ENCODE results near the gene SORCS1.
"Not testable (repeated sequence)": the region's sequence is repeated elsewhere in the genome, so short reads cannot be mapped to it uniquely, and the experiment has no call there.

SORCS1 gene

DNA sequence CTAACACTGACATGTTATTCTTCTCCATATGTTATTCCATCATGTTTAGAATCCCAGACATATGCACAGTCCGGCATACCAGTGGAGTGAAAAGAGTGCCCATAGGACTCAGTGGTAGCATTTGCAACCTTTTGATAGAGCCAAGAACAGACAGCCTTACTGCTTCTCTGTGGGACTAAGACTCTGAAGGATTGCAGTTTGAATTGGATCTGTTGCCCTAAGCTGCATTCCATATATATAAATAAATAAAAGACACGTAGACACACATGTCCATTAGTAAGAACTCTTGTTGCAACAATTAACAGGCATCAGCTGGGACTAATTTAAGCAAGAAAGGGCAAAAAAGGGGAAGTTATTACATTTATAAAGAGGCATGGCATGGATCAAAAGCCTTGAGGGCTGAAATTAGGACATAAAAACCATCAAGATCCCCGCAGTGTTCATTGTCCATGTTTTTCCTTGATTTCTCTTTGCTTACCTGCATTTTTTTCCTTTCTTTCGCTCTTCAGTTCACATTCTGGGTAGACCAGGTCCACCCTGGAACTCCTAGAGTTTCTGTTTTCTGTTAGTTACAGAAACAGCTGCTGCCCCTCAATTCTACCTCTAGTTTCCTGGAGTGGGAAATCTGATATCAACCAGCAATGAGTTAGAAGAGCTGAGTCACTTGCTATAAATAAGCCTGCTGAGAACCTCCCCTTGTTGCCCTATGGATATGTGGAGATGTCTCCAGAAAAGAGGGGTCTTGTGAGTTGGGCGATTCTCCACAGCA lies 132.4 kb downstream of the SORCS1 start:
- TF ChIP-seq, protein P1, sequence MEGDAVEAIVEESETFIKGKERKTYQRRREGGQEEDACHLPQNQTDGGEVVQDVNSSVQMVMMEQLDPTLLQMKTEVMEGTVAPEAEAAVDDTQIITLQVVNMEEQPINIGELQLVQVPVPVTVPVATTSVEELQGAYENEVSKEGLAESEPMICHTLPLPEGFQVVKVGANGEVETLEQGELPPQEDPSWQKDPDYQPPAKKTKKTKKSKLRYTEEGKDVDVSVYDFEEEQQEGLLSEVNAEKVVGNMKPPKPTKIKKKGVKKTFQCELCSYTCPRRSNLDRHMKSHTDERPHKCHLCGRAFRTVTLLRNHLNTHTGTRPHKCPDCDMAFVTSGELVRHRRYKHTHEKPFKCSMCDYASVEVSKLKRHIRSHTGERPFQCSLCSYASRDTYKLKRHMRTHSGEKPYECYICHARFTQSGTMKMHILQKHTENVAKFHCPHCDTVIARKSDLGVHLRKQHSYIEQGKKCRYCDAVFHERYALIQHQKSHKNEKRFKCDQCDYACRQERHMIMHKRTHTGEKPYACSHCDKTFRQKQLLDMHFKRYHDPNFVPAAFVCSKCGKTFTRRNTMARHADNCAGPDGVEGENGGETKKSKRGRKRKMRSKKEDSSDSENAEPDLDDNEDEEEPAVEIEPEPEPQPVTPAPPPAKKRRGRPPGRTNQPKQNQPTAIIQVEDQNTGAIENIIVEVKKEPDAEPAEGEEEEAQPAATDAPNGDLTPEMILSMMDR (conservative IDR thresholded peaks at IDR 0.05; ENCODE audit: low read depth, low read length), result no peak
- no peak overlapping the region for H3K4me3 ChIP-seq (ENCODE audit: low read length)
- DNase-seq (ENCODE audit: low read depth), result peak; percentile 6

DNA sequence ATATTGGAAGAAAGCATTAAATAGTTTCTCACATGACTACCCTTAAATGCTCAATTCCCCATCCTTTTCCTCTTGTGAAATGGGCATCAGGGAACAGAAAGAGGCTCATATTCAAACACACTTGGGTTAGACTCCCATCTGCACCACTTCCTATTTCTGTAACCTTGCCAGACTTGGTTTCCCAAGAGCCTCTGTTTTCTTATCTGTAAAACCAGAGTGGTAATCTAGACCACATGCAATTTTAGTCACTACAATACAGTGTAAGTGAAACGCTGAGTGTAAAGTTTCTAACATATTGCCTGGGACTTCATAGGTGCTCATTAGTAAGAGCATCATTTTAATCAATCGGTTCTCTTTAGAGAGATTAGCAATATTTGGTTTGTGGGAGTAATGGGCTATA lies 136.3 kb downstream of the SORCS1 start:
- TF ChIP-seq, protein P1 (conservative IDR thresholded peaks at IDR 0.05; ENCODE audit: low read depth, low read length), result no peak
- DNase-seq (ENCODE audit: low read depth), result no peak
- H3K4me3 ChIP-seq (ENCODE audit: low read length), result no peak overlapping the region

DNA sequence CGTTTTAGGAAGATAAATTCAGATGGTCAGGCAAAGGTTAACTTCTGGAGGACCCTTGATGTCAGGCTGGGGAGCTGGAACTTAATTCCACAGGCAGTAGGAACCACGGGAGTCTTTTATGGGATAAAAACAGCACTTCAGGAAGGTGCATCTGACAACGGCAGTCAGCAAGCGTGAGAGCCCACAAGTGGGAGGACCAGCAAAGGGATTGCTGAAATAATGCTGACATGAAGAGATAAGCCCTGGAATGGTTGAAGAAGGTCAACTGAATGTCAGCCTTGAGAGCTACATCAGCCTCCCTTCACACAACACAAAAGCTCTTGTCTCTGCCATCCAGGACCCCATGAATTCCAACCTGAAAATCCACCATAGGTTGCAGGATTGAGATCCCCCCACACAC lies 138.8 kb downstream of the SORCS1 start:
- TF ChIP-seq, protein P1 (conservative IDR thresholded peaks at IDR 0.05; ENCODE audit: low read depth, low read length), result no peak
- no peak for DNase-seq (ENCODE audit: low read depth)

DNA sequence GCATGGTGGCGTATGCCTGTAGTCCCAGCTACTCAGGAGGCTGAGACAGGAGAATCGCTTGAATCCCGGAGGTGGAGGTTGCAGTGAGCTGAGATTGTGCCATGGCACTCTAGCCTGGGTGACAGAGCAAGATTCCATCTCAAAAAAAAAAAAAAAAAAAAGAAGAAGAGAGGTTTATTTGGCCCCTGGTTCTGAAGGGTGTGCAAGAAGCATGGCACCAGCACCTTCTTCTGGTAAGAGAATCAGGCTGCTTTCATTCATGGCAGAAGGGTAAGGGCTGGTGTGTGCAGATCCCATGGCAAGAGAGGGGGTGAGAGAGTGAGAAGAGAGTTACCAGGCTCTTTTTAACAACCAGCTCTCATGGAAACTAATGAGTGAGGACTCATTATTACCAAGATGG lies 140.5 kb downstream of the SORCS1 start:
- not testable (repeated sequence) for DNase-seq (ENCODE audit: low read depth); H3K4me3 ChIP-seq (ENCODE audit: low read length)

More for the DNA sequence above, 138.8 kb downstream of the SORCS1 start:
- no peak overlapping the region for H3K4me3 ChIP-seq (ENCODE audit: low read length)

DNA sequence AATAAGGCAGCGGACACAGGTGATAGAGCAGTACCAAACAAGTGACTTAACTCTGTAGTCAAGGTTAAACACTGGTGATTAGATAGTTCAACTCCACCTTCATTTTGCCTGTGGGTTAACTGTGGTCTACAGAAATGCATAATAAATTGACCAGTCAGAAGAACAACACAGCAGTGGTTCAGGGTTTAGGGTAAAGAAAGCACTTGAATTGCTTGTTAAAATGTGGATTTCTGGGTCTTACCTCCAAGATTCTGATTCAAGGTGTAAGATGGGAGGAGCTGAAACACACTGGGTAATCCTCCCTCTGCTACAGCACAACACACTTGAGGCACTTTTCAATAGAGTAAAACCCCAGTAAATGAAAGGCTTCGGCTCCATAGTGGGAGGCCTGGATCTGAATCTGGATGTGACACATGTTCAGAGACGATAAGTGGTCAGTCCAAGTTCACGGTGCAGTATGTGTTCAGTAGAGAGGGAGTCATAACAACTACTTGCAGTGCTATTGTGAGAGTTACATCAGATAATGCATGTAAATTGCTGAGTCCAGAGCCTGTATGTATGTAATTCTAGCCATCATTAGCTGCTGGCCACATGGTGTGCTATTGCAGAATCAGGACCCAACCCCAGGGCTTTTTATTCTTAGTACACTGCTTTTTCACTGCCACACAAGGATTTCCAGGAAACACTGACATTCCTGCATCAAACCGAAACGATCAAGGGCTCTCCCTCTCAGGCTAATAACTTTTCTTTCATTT lies 141.7 kb downstream of the SORCS1 start:
- no peak for DNase-seq (ENCODE audit: low read depth)
- TF ChIP-seq, protein P1 (conservative IDR thresholded peaks at IDR 0.05; ENCODE audit: low read depth, low read length), result no peak
- no peak overlapping the region for H3K4me3 ChIP-seq (ENCODE audit: low read length)

DNA sequence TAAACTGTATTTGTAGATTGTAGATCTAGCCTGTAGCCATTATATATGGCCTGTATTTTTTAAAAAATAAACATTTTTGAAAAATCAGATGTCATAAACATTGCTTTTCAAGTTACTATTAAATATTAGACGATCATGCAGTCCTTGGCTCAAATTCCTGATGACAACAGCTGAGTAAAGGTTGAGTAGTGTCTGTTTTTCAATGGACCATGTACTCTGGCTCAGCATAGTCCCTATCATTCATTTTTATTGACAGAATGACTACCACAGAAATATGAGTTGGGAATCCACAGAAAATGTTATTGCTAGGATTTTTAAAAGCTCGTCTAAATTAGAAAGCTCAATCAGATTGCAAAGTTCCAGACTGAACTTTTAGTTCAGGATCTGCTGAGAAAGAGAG lies 145.4 kb downstream of the SORCS1 start:
- no peak overlapping the region for H3K4me3 ChIP-seq (ENCODE audit: low read length)
- no peak for DNase-seq (ENCODE audit: low read depth)
- TF ChIP-seq, protein P1 (conservative IDR thresholded peaks at IDR 0.05; ENCODE audit: low read depth, low read length), result no peak

DNA sequence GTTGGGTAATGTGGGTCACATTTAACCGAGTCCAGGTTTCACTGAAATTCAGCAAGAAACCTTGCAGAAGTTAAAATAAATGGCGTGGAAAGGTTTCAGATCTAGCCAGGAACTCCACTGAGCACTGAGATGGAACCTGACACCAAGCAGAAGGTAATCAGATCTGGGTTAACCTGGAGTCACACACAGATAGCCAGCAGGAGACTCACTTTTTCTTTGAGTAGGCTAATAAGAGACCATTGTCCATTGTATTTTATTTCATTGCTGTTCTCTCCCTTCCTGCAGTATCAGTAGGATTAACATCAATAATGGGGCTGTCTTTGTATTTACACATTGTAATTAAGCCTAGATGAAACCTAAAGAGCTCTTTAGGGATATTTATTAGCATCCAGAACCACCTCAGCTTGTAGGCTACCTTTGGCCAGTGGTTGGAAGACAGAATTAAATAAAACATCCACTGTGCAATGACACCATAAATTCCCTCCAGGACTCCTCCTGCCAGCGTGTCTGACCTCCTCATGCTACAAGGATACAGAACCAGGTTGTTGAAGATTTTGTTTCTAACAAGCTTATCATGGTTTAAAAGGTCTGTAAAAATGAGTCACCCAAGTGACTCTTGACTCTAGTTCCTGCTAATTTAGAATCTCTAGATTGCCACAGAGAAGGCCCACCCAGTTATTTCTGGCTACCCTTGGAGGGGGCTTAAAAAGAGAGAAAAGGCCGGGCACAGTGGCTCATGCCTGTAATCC lies 151.1 kb downstream of the SORCS1 start:
- DNase-seq (ENCODE audit: low read depth), result no peak
- TF ChIP-seq, protein P1 (conservative IDR thresholded peaks at IDR 0.05; ENCODE audit: low read depth, low read length), result no peak
- no peak overlapping the region for H3K4me3 ChIP-seq (ENCODE audit: low read length)

Data from retinal pigment epithelial cell (primary cell).